Inferior parietal cortex (tissue), 1 donor: Measurements from ENCODE around the gene PDGFD.

Experiments
- DNase-seq: peaks from one replicate; pipeline ENCODE4 v3.0.0-alpha.2; 2016; ENCODE audit errors: extremely low spot score

The PDGFD gene

GRCh38 chr11:104164028-104164520, at the start of gene PDGFD:
PDGFD (minus strand) TSS chr11:104164147.
- DNase-seq: no peak

DNA sequence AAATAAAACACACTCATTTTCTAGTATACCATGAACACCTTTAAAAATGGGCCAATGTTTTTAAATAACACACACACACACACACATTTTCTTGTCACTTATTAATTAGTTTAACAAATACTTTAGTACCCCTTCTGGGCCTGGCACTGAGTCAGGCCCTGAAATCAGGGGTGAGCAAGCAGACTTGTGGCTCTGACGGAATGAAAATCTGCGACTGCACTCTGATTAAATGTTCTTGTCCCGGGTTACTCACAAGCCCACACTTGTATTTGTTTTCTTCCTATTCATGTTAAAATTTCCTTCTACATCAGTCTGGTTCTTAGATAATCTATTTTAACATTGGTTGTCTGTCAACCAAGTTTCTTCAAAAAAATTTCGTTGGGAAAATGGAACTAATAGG, 43.0 kb upstream of the PDGFD start:
- no peak for DNase-seq

DNA sequence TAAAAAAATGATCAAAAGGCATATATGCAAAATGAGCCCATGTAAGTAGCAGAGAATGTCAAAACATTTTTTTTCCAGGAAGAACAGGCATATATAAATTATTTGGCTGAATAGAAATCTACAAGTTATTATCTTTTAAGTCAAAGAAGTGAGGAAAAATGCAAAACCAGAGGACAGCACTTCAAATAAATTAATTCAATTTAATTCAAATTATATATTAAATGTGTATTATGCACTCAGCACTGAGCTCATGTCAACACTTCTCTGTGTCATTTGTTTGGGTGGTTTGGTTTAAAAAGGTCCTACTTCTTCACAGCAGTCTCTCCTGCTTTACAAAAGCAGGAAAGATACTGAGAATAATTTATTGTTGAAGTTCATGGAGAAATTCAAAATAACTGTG, 41.9 kb upstream of the PDGFD start:
- no peak for DNase-seq

- no peak for DNase-seq
These were observed 36.7 kb upstream of the PDGFD start for GRCh38 chr11:104200688-104201087.

GRCh38 chr11:104199053-104199452, 35.1 kb upstream of the PDGFD start:
- DNase-seq: no peak

- DNase-seq: no peak
These were observed 34.6 kb upstream of the PDGFD start for GRCh38 chr11:104198576-104198975.

GRCh38 chr11:104191124-104191523, 27.2 kb upstream of the PDGFD start:
- DNase-seq: no peak

GRCh38 chr11:104183593-104183992, 19.6 kb upstream of the PDGFD start:
- no peak for DNase-seq

DNA sequence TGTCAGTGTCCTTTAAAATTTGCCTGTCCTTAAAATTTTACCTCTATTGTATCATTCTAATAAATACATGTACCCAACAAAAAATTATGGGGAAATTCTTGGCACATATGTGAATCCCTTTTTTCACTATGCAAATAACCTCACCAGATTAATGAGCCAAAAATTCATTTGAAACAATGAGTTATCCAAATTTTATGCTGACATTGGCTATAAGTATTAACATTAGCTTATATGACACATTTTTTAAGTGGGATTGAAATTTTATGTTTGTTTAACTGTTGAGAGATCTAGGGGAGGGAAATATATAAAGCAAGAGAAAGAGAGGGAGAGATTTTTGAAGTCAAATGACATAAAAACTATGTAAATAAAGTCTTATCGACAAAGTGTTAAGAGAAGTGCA, 11.8 kb upstream of the PDGFD start:
- DNase-seq: no peak

DNA sequence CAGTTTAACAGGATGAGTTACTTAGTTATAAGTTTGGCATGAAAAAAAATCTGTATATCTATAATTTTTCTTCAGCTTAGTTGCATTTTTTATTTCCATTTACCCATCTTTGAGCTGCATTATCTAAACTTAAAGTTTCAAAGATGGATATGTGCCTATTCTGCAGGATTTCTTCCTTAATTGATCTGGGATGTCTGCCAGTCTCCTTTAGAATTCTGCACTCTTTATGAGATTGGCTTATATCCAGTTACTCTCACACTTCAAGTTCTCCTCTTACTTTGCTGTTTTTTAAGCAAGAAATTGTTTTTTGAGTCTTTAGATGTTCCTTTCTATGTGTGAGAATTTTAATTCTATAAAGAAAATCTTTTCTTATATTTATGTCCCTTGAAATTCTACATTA, 5.1 kb upstream of the PDGFD start:
- no peak for DNase-seq

DNA sequence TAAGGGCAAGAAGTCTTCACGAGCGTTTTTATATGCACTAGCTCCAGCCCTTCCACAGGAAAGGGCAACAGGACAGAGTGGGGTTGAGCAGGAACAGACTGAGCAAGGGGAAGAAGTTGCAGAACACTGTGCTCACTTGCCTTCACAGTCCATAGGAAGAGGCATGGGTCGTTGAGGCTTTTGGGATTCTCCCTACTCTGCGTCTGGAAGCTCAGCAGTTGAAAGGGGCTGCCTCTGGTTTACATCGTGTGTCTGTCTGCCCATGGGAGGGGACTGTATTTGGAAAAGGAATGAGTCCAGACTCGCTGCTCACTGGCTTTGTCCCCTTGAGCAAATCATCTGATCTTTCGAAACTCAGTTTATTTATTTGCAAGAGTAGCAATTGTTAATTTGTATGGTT, 1.1 kb upstream of the PDGFD start:
- no peak for DNase-seq

DNA sequence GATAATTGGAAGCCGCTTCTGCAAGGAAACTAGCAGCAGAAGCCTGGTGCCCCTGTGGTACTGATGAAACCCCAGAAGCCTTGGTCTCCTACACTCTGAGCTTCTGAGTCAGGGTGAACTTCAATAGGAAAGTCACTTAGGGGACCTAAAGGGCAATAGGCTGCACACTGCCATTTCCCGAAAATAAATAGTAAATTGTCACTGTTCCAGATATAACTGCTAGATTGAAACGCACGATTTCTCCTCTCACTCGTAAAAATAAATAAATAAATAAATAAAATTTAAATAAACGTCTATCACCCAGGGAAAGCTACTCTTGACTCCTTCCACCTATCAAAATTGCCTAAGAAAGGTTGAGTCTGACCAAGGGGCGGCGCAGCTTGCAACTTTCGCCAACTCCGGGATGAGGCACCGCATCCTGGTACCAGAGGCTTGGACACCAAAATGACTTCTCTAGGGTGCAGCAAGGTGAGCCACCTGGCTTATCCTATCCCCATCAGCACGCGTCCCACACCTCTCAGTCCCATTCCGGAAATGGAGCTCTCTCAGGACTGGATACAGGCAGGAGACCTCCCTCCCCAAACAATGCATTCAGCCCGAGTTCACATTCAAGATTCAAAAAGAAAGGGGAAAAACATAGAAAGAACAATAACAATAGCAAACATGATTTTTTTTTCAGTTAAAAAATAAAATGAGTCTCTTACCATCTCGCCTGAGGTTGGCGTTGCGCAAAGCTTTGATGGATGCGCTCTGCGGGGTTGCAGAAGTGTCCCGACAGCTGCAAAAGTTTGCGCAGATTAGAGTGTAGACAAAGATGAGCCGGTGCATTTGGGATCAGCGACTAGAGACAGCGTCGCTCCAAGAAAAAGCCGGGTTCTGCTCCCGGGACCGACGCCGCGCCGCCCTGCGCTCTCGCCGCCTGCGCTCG, 583 bp downstream of the PDGFD start:
- DNase-seq: no peak

GRCh38 chr11:104161751-104162450, 2.0 kb downstream of the PDGFD start:
- no peak for DNase-seq

- no peak for DNase-seq
These were observed 4.6 kb downstream of the PDGFD start for GRCh38 chr11:104159356-104159755.

DNA sequence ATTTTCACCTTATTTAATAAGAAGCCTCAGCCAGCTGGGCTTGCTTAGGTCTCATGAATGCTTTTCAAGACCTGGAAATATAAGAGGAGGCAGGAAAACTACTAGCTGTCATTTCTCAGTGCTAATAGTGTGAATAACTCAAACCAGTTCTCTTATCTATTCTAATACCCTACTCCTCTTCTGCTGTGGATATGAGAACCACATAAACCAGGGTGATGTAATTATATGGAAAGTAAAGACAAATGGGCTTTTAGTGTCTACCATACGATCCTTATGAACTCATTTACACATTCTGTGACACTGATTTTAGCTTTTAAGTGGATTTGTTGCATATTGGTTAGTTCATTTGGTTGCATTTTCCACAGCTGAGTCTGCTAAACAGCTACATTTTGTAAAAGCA, 8.6 kb downstream of the PDGFD start:
- DNase-seq: no peak

GRCh38 chr11:104154296-104154695, 9.7 kb downstream of the PDGFD start:
- no peak for DNase-seq

GRCh38 chr11:104152941-104153505, 10.9 kb downstream of the PDGFD start:
- no peak for DNase-seq

DNA sequence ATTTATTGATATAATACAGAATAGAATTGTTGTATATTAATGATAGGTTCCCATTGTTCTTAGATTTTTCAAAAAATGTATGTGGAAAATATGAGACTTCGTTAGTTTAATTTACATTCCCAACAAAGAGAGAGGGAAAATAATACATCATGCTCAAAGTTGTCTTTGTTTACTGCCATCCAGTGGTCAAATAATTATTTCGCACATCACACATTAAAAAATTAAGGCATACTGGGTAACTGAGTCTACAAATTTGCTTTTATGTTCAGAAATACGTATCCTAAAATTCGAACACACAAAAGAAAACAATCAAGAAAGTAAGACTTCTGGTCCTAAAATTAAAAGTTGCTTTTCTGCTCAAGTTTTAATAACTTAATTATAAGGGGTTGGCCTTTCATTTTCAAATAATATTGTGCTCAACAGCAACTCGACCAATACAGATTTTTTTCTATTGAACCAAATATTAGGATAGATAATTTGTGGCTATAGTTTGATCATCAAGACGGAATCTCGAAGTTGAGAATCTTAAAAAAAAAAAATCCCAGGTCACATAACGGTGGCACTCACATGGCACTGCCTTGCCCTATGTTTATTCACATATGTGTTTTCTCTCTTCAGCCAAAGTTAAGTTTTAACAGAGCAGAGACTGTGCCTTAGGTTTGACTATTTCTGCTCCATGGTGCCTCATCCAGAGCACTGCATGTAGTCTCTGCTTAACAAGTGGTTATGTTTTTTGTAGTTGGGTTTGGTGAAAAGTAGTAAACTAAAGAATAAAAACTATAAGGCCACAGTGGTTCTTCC, 12.3 kb downstream of the PDGFD start:
- no peak for DNase-seq

GRCh38 chr11:104148706-104149105, 15.2 kb downstream of the PDGFD start:
- DNase-seq: no peak

DNA sequence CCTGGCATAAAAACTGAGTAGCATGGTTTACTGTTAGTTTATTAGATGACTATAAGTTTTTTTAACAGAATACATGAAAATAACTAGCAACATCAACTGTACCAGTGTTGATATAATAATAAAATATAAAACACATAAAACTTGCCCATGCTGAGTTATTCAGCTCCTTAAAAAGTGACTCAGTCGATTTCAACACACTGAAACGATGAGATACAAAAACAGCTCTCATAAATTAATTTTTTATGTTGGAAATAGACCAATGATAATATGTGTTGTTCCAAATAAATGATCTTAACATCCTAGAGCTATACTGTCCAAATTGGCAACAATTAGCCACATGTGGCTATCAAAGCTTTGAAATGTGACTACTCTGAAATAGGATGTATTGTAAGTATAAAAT, 15.9 kb downstream of the PDGFD start:
- DNase-seq: no peak

- DNase-seq: no peak
These were observed 17.0 kb downstream of the PDGFD start for GRCh38 chr11:104146943-104147342.

DNA sequence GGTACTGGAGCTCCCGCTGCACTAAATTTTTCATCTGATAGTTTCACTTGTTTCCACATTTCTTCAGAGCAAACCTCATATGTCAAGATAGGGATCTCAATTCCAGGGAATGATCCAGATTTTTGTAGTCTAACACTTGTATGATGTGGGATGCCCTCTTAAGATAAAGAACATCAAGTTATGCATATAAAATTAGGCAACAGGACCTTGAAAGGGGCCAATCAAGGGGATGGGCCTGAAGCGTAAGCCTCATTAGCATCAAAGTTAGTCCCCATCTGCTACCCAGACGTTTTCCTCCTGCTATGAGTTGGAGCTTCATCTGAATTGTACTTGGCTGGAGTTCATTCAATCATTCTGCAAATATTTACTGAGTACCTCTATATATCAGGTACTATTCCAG, 17.5 kb downstream of the PDGFD start:
- no peak for DNase-seq
